Activated CD8-positive, alpha-beta T cell treated with anti-CD3 and anti-CD28 coated beads, Interleukin-2, amount 10 ng/mL, durations not matched to agents 7 days and 5 days (primary cell): ENCODE results near the gene FLNB. TPM values are rescaled to one million over a fixed set of nuclear protein-coding genes. Genes with fewer than 3 reads are reported as not detected.
"Not testable (repeated sequence)": the region's sequence is repeated elsewhere in the genome, so short reads cannot be mapped to it uniquely, and the experiment has no call there.

Source experiments
- ATAC-seq: fragments of 150-1000 bp; cut with Tn5 transposase; one replicate; pipeline ENCODE4 v1.10.0; 2021; ENCODE audit warnings: moderate library complexity
- CTCF ChIA-PET: fragments of 350-600 bp; sonication (Branson Sonifier 250); formaldehyde crosslinking; loops from one replicate; lab custom pipeline; 2021; ENCODE audit warnings: antibody characterized with exemption; lab: Charles Lee
- POLR2A ChIA-PET: fragments of 350-600 bp; sonication (Branson Sonifier 250); formaldehyde crosslinking; loops from one replicate; lab custom pipeline; 2021; ENCODE audit warnings: antibody characterized with exemption; lab: Charles Lee
- DNase-seq: peaks from one replicate; pipeline ENCODE4 v3.0.0-alpha.2; 2020
- H3K27ac Mint-ChIP-seq: one replicate; pipeline ENCODE4 v1.8.0; 2021; ENCODE audit warnings: mild to moderate bottlenecking, mixed read lengths
- H3K27me3 Mint-ChIP-seq: one replicate; pipeline ENCODE4 v1.8.0; 2021; ENCODE audit warnings: low read depth, mixed read lengths
- H3K36me3 Mint-ChIP-seq: one replicate; pipeline ENCODE4 v1.8.0; 2021; ENCODE audit warnings: low read depth, mixed read lengths
- H3K4me1 Mint-ChIP-seq: one replicate; pipeline ENCODE4 v1.8.0; 2021; ENCODE audit warnings: low read depth, mixed read lengths
- H3K4me3 Mint-ChIP-seq: one replicate; pipeline ENCODE4 v1.8.0; 2021; ENCODE audit warnings: mild to moderate bottlenecking, mixed read lengths
- H3K9me3 Mint-ChIP-seq: one replicate; pipeline ENCODE4 v1.8.0; 2022; ENCODE audit warnings: mixed read lengths; ENCODE audit not compliant: insufficient read depth
- total RNA-seq, 2 experiments: library from RNA; stranded (reverse); gene quantifications; one replicate each; pipeline ENCODE4 v1.2.3, GENCODE V29; 2021

The FLNB gene
- total RNA-seq, 2 experiments from 2014 or later = 14.1 to 15.9 TPM

DNA sequence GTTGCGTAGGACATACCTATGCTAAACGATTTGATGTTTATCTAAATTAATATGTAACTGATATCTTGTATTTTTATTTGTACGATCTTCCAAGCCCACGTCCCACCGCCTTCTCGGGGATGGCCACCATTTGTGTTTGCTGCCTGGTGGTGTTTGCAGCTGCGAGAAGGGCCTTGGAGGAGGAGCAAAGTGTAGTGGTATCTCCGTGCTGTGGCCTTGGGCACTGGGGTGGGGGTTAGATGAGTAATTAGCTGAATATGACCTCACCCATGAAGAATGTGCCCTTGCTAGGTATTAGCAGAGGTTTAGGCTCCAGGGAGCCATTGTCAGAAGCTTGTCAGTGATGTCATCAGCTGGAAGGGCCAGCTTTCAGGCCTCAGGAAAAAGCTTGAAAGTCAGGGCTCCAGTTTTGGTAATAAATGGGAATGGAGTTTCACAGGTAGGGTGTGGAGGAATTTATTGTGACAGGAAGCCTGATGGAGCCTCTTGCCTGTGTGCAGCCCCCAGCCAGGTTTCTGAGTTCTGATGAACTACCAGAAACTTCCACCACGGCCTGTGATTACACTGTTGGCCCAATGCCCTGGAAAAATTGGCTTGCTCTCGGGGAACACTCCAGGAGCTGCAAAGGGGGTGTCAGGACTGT lies 41.0 kb downstream of the FLNB start:
- CTCF ChIA-PET = no interaction called here
- Mint-ChIP-seq H3K4me1 (no peaks in the 10 kb centered on the region), H3K9me3 (no peaks in the 10 kb centered on the region), H3K27ac (no peak overlapping the region), H3K4me3 (no peak overlapping the region), H3K27me3 (no peaks in the 10 kb centered on the region), H3K36me3 (no peaks in the 10 kb centered on the region)
- POLR2A ChIA-PET = interaction anchor here (0.7 kb wide), 1 partner anchor 47 kb away, joined by 3 read pairs; no protein-coding TSS in a partner anchor
- ATAC-seq (no peak), DNase-seq (no peak)

DNA sequence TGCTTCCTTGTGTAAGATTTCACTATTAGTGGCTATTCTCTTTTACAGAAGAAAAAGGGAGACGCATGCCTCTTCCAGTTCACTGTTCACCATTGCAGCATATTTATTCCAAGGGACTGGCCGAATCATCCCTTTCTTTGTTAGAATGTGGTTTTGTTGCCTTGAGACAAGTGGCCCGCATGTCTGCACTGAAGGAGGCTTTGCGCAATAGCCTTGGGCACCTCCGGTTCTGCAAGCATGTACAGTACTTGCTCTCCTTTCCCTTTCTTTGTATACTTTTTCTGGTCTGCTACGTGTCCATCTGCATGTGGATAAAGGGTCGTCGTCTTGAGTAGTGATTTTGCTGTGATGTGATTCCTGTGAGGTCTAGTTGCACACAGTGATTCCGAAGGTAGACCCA lies 43.0 kb downstream of the FLNB start:
- ChIA-PET CTCF (interaction anchor here (1.2 kb wide), 1 partner anchor 19 kb away, joined by 3 read pairs; no protein-coding TSS in a partner anchor), POLR2A (no interaction called here)
- ATAC-seq (no peak), DNase-seq (no peak)
- Mint-ChIP-seq H3K9me3 (peaks cover 4% of the 10 kb centered on the region), H3K4me1 (no peaks in the 10 kb centered on the region), H3K36me3 (no peaks in the 10 kb centered on the region), H3K27me3 (no peaks in the 10 kb centered on the region), H3K27ac (no peak overlapping the region), H3K4me3 (no peak overlapping the region)

DNA sequence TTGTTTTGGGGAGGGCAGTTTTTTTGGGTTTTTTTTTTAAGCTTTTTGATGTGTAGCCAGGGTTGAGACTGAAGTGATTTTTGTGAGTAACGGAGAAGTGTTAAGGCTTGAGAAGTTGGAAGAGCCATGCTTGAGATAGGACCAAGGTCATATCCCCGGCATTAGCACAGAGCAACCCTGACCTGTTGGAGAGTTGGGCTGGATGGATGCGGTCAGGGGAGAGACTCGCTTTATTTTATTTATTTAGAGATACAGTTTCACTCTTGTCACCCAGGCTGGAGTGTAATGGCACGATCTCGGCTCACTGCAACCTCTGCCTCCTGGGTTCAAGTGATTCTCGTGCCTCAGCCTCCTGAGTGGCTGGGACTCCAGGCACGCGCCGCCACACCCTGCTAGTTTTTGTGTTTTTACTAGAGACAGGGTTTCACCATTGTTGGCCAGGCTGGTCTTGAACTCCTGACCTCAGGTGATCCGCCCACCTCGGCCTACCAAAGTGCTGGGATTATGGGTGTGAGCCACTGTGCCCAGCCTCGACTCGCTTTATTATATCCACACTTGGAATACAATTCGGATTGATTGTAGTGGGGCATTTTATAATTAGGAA lies 43.5 kb downstream of the FLNB start:
- H3K27me3 Mint-ChIP-seq, DNase-seq, H3K36me3 Mint-ChIP-seq, H3K9me3 Mint-ChIP-seq, H3K27ac Mint-ChIP-seq, H3K4me3 Mint-ChIP-seq, H3K4me1 Mint-ChIP-seq, ATAC-seq: not testable (repeated sequence)
- ChIA-PET CTCF (interaction anchor here (1.2 kb wide), 1 partner anchor 20 kb away, joined by 3 read pairs; no protein-coding TSS in a partner anchor), POLR2A (interaction anchor here (0.6 to 1.3 kb wide), 2 partner anchors 10 to 380 kb away, joined by 3 to 7 read pairs; no protein-coding TSS in a partner anchor)

DNA sequence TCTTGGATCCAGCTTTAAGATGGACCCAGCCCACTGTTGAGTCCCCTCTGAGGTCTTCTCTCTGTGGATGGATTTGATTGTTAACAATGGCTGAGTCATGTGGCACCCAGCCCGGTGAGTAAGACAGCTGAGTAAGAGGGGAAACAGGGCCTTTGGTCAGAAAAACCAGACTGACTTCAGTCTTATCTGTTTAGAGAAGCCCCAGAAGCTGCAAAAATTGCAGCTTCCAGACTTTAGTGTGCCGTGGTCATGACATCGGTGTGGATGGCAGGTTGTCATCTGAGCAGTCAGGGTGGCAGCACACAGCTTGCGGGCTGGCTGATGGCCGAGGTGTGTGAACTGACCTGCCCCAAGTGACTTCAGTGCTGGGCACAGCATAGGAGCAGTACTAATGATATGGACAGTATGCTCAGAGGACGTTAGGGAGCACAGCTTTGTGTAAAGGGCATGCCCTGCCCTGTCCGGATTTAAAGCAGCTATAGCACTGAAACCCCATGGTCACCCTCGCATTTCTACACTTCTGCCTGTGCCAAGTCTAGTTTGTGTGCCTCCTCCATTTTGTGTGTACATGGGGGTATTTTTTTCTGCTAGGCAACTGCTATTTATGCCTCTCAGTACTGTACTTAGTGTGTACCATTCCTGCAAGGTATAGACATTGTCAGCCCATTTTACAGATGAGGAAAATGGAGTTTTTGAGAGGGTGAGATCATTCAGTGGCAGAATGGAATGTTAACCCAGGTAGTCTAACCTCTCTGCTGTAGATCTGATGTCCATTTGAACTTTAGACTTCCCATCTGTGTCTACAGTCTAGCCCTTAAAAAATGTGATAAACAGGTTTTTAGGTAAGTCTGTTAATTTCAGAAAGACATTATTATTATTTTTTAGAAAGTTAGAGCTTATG lies 44.4 kb downstream of the FLNB start:
- Mint-ChIP-seq H3K4me3 (no peak overlapping the region), H3K9me3 (peaks cover 4% of the 10 kb centered on the region), H3K36me3 (no peaks in the 10 kb centered on the region), H3K4me1 (no peaks in the 10 kb centered on the region), H3K27ac (no peak overlapping the region), H3K27me3 (no peaks in the 10 kb centered on the region)
- no peak for DNase-seq
- ATAC-seq = no peak
- CTCF ChIA-PET = interaction anchor here (0.6 to 1.2 kb wide), 2 partner anchors 20 to 114 kb away, joined by 3 read pairs; no protein-coding TSS in a partner anchor
- POLR2A ChIA-PET = interaction anchor here (0.6 to 1.3 kb wide), 2 partner anchors 10 to 381 kb away, joined by 3 to 7 read pairs; no protein-coding TSS in a partner anchor

DNA sequence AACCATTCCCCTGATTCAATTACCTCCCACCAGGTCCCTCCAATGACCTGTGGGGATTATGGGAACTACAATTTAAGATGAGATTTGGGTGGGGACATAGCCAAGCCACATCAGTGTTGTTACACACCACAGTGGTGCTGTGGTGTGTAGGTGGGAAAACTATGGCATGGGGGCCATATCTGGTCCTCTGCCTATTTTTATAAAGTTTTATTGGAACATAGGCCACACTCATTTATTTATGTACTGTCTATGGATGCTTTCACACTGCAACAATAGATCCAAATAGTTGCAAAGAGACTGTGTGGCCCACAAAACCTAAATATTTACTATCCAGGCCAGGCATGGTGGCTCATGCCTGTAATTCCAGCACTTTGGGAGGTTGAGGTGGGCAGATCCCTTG lies 46.4 kb downstream of the FLNB start:
- no peak for DNase-seq
- H3K27me3 Mint-ChIP-seq = no peaks in the 10 kb centered on the region
- ChIA-PET POLR2A (no interaction called here), CTCF (no interaction called here)
- H3K9me3 Mint-ChIP-seq = peaks cover 4% of the 10 kb centered on the region
- H3K4me1 Mint-ChIP-seq = no peaks in the 10 kb centered on the region
- H3K4me3 Mint-ChIP-seq = no peak overlapping the region
- no peak for ATAC-seq
- no peaks in the 10 kb centered on the region for H3K36me3 Mint-ChIP-seq
- H3K27ac Mint-ChIP-seq = no peak overlapping the region

DNA sequence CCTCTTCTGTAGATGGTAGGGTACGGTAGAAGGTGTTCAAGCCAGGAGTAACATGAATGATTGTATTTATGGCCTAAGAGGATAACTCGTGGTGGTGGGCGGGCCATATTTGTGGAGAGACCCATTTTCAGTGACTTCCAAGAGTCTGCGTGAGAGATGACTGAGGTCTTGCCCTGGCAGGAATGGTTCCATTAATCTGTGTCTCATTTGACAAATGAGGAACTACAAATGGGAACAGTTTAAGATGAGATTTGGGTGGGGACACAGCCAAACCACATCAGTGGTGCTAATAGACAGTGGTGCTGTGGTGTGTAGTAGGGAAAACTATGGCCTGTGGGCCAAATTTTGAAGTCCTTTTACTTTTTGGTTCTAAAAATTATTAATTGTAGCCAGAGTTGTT lies 47.1 kb downstream of the FLNB start:
- ATAC-seq = no peak
- H3K4me1 Mint-ChIP-seq = no peaks in the 10 kb centered on the region
- POLR2A ChIA-PET = no interaction called here

DNA sequence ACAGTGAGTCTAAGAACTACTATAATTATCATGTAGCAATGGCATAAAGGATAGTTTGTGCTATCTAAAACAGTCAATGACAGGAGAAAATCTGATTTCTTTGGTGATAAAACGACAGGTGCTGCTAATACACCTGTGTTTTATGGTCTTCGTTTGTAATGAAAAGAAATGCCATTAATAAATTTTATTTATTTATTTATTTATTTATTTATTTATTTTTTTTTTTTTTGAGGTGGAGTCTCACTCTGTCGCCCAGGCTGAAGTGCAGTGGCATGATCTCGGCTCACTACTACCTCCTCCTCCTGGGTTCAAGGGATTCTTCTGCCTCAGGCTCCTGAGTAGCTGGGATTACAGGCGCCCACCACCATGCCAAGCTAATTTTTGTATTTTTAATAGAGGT lies 47.7 kb downstream of the FLNB start:
- POLR2A ChIA-PET, H3K27me3 Mint-ChIP-seq, ATAC-seq, H3K4me3 Mint-ChIP-seq, CTCF ChIA-PET, H3K4me1 Mint-ChIP-seq, H3K27ac Mint-ChIP-seq, DNase-seq, H3K9me3 Mint-ChIP-seq, H3K36me3 Mint-ChIP-seq: not testable (repeated sequence)

More for the DNA sequence above, 47.1 kb downstream of the FLNB start:
- no peak overlapping the region for H3K4me3 Mint-ChIP-seq
- no peak overlapping the region for H3K27ac Mint-ChIP-seq
- H3K36me3 Mint-ChIP-seq = no peaks in the 10 kb centered on the region
- CTCF ChIA-PET = no interaction called here
- DNase-seq = no peak
- H3K27me3 Mint-ChIP-seq = no peaks in the 10 kb centered on the region
- H3K9me3 Mint-ChIP-seq = peaks cover 4% of the 10 kb centered on the region

DNA sequence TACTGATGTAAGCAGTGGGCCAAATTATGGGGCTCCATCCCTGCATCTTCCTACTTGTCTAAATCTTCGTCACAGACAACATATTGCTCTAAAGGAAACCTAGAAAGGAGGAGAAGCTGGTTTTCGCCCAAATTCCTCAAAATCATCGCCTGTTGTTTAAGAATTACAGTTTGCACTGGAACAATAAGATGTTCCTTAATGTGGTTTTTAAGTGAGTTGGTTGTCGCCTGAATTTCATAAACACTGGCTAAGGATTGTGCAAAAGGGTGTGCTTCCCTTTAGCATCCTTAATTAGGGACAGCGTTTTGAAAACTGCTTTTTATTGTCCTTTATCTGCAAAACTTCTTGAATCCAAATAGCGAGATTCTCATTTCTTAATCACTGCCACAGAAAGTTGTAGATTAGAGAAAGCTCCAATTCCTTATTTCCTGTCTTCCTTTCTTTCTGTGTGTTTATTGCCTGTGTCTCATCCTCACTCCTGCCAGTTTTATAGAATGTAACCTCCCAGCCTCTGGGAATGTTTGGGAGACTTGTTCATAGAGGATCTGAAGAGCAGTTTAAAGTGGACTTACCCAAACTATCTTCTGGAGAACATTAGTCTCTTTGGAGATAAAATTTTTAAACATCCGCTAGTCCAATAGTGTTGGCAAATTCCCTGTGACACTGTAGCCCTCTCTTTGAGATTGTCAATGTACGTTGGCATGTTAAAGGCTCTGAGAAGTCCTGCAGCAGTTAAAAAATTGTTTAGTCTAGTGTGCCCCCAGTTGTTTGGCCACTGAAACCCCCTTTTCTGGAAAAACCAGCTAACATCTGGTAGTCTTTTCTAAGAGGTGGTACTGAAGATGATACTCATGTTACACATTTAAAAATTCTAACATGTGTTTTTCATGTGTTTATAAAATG lies 50.4 kb downstream of the FLNB start:
- Mint-ChIP-seq H3K4me3 (no peak overlapping the region), H3K27me3 (no peaks in the 10 kb centered on the region), H3K36me3 (no peaks in the 10 kb centered on the region), H3K27ac (no peak overlapping the region), H3K9me3 (peaks cover 4% of the 10 kb centered on the region), H3K4me1 (peaks cover 6% of the 10 kb centered on the region)
- ChIA-PET CTCF (interaction anchor here (2.5 kb wide), 1 partner anchor 51 kb away, joined by 9 read pairs; the partner anchor contains the start of gene FLNB), POLR2A (no interaction called here)
- ATAC-seq (no peak), DNase-seq (no peak)

DNA sequence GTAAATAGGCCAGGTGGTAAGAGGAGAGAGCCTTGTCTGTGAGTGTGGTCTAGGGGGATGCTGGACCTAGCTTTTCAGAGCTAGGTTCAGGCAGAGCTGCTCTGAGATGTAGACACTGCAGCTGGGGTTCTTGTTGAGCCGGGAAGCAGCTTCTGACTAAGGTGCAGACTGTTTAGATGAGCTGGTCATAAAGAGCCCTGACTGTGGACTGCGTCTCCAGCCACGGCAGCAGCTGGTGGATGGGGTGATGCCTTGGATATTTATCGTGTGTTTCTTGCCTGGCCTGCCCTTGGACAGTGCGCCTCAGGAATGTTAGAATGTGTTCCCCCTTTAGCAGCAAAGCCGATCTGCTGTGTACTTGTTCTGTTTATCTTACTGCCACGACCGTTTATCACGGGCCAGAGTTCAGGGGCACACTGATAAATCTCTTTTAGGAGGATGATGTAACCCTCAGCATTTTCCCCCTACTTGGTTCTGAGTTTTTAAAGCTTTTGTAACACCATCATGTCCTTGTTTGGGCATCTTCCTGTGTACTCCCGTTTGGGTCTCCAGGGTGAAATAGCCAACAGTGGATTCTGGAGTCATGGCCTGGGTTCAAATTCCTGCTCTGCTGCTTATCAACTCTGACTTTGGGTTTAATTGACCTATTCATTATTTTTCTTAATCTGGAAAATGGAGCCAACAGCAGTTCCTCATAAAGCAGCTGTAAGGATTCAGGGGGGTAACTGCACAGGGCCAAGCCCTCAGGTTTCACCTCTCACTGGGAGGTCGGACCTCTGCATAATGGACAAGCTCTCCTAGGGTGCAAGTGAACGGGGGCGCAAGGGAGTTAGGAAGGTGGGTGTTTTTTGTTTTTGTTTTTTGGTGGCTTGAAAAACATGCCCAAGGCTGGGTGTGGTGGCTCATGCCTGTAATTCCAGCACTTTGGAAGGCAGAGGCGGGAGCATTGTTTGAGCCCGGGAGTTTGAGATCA lies 51.4 kb downstream of the FLNB start:
- H3K4me3 Mint-ChIP-seq = no peak overlapping the region
- ChIA-PET CTCF (interaction anchor here (0.6 to 2.5 kb wide), 2 partner anchors 52 to 157 kb away, joined by 3 to 9 read pairs; partner anchors contain the start of gene FLNB), POLR2A (no interaction called here)
- no peak for ATAC-seq
- no peaks in the 10 kb centered on the region for H3K27me3 Mint-ChIP-seq
- no peaks in the 10 kb centered on the region for H3K36me3 Mint-ChIP-seq
- H3K27ac Mint-ChIP-seq = no peak overlapping the region
- no peak for DNase-seq
- peaks cover 6% of the 10 kb centered on the region for H3K4me1 Mint-ChIP-seq
- peaks cover 4% of the 10 kb centered on the region for H3K9me3 Mint-ChIP-seq

DNA sequence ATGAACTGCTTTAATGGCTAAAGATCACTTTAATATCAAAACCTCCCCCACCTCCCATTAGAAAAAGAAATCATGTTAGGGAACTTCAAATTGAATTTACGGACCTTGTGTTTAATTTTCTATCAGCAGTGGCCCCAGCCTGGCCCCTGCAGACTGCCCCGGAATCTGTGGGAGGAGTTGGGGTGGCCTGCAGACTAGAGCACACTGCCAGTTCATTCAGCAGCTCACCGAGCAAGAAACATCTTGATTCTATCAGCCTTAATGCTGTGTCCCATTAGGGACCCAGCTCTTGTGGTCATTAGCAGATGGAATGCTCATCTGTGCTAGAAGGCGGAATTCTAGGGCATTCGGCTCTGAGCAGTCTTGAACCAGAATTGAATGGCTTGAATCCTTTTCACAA lies 54.2 kb downstream of the FLNB start:
- ChIA-PET CTCF (interaction anchor here (1.5 kb wide), 1 partner anchor 10 kb away, joined by 3 read pairs; no protein-coding TSS in a partner anchor), POLR2A (no interaction called here)

More for the DNA sequence above, 54.2 kb downstream of the FLNB start:
- Mint-ChIP-seq H3K27ac (no peak overlapping the region), H3K9me3 (no peaks in the 10 kb centered on the region), H3K4me3 (no peak overlapping the region), H3K36me3 (no peaks in the 10 kb centered on the region), H3K27me3 (no peaks in the 10 kb centered on the region), H3K4me1 (peaks cover 6% of the 10 kb centered on the region)
- no peak for ATAC-seq
- no peak for DNase-seq
